Hepatocyte (in vitro differentiated cells): ENCODE results near the gene MAPK14. TPM values are rescaled to one million over a fixed set of nuclear protein-coding genes. Genes with fewer than 3 reads are reported as not detected.

Experiments
- DNase-seq: peaks from one replicate; pipeline ENCODE4 v3.0.0-alpha.2; 2016; ENCODE audit warnings: low spot score
- H2AFZ ChIP-seq: fragments of 200-600 bp; sonication (generic); 2 replicates; pipeline ENCODE4 v1.6.0; 2016; ENCODE audit warnings: antibody characterized with exemption, mild to moderate bottlenecking
- H3K27ac ChIP-seq: fragments of 200-600 bp; sonication (generic); 2 replicates; pipeline ENCODE4 v1.5.1; 2016; ENCODE audit warnings: mild to moderate bottlenecking
- H3K27me3 ChIP-seq: fragments of 200-600 bp; sonication (generic); 2 replicates; pipeline ENCODE4 v1.6.1; 2016
- H3K36me3 ChIP-seq: fragments of 200-600 bp; sonication (generic); replicated peaks from 2 replicates; pipeline ENCODE4 v1.5.1; 2016; ENCODE audit warnings: low read depth; ENCODE audit not compliant: insufficient read depth
- H3K4me1 ChIP-seq: fragments of 200-600 bp; sonication (generic); 2 replicates; pipeline ENCODE4 v1.5.1; 2016; ENCODE audit warnings: mild to moderate bottlenecking, moderate library complexity; ENCODE audit not compliant: insufficient read depth
- H3K4me2 ChIP-seq: fragments of 200-600 bp; sonication (generic); 2 replicates; pipeline ENCODE4 v1.6.0; 2016
- H3K4me3 ChIP-seq: fragments of 200-600 bp; sonication (generic); 2 replicates; pipeline ENCODE4 v1.5.1; 2016; ENCODE audit warnings: mild to moderate bottlenecking
- H3K79me2 ChIP-seq: fragments of 200-600 bp; sonication (generic); 2 replicates; pipeline ENCODE4 v1.6.0; 2017; ENCODE audit warnings: mild to moderate bottlenecking
- H3K9me2 ChIP-seq: fragments of 200-600 bp; sonication (generic); replicated peaks from 2 replicates; pipeline ENCODE4 v1.6.0; 2017; ENCODE audit warnings: mild to moderate bottlenecking; ENCODE audit not compliant: insufficient read depth
- H3K9me3 ChIP-seq: fragments of 200-600 bp; sonication (generic); 2 replicates; pipeline ENCODE4 v1.5.1; 2016; ENCODE audit warnings: low read depth, mild to moderate bottlenecking
- H4K20me1 ChIP-seq: fragments of 200-600 bp; sonication (generic); 2 replicates; pipeline ENCODE4 v1.6.0; 2016; ENCODE audit warnings: mild to moderate bottlenecking; ENCODE audit not compliant: insufficient read depth, poor library complexity, severe bottlenecking
- EZH2 ChIP-seq: fragments of 200-600 bp; sonication (generic); IDR thresholded peaks from 2 replicates; pipeline ENCODE4 v1.6.1; 2016; ENCODE audit warnings: antibody characterized with exemption, mild to moderate bottlenecking, borderline replicate concordance
- EZH2phosphoT487 ChIP-seq: fragments of 200-600 bp; sonication (generic); IDR thresholded peaks from one replicate; pipeline ENCODE4 v1.6.1; 2018; ENCODE audit warnings: antibody characterized with exemption, mild to moderate bottlenecking, low read depth, moderate library complexity; ENCODE audit not compliant: unreplicated experiment, severe bottlenecking
- WGBS: methylation state at CpG from one replicate; pipeline ENCODE4 v1.1.6; 2016; ENCODE audit warnings: low lambda C conversion rate; ENCODE audit errors: missing lambda C conversion rate; 5-methylcytosine and 5-hydroxymethylcytosine counted together
- polyA plus RNA-seq: library from polyadenylated mRNA; unstranded; fragments of >200 nt; fragmentation: Nextera tagmentation; extraction: Ambion mirVana; gene quantifications from 2 replicates; pipeline ENCODE4 v1.2.1, GENCODE V29; 2016
- total RNA-seq: library from RNA; depleted of rRNA; stranded (reverse); fragments of >200 nt; gene quantifications from 2 replicates; pipeline ENCODE4 v1.2.3, GENCODE V29; 2014
- TF ChIP-seq, protein P1 (sequence below): fragments of 200-600 bp; sonication (generic); IDR thresholded peaks from 2 replicates; pipeline ENCODE4 v1.5.1; 2016; ENCODE audit warnings: antibody characterized with exemption, mild to moderate bottlenecking; ENCODE audit not compliant: poor library complexity

Gene MAPK14
- total and polyA plus RNA-seq, 2 experiments from 2014 or later = 46.8 to 86.5 TPM

DNA sequence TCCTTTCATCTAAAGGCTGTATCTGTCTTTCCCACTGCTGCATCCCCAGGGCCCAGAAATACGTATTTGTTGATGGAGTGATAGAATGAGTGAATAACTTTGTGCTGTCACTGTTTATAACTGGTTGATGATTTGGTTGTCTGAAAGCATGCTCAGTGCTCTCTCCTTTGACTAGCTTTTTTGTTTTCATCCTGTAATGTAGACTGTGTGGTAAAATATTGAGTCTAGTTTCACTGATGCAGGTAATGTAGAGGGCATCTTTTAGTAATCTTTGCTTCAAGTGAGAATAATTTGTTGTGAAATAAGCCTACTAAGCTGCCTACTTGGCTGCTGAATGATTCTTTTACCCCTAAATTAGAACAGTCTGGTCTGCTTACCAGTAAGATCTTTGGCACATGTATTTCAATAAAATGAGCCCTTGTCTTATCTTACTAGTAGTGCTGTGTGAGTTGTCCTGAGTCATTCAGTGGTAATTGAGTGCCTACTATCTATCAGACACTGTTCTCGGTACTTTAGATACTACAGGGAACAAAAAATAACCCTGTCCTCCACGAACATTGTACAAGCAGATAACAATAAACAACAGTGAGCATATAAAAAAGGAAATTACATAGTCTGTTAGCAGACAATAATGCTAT lies 39.9 kb downstream of the MAPK14 start:
- H3K4me3 ChIP-seq = no peak overlapping the region
- peak overlapping the region; percentile 91 for H3K27ac ChIP-seq
- H3K9me3 ChIP-seq = no peaks in the 10 kb centered on the region
- H2AFZ ChIP-seq = no peak overlapping the region
- H3K27me3 ChIP-seq = no peaks in the 10 kb centered on the region
- H3K9me2 ChIP-seq = no peaks in the 10 kb centered on the region
- H4K20me1 ChIP-seq = peaks cover 22% of the 10 kb centered on the region
- peaks cover 94% of the 10 kb centered on the region for H3K79me2 ChIP-seq
- H3K4me1 ChIP-seq = peaks cover 57% of the 10 kb centered on the region
- WGBS = 36% methylated on average over 3 of the region's 3 CpGs
- H3K4me2 ChIP-seq = peak overlapping the region; percentile 14
- H3K36me3 ChIP-seq = no peaks in the 10 kb centered on the region
- TF ChIP-seq EZH2 = no peak
- DNase-seq = no peak

GRCh38 chr6:36068012-36068392 lies 40.4 kb downstream of the MAPK14 start:
- DNase-seq = no peak
- TF ChIP-seq EZH2 (no peak), EZH2phosphoT487 (no peak)
- TF ChIP-seq, protein P1, sequence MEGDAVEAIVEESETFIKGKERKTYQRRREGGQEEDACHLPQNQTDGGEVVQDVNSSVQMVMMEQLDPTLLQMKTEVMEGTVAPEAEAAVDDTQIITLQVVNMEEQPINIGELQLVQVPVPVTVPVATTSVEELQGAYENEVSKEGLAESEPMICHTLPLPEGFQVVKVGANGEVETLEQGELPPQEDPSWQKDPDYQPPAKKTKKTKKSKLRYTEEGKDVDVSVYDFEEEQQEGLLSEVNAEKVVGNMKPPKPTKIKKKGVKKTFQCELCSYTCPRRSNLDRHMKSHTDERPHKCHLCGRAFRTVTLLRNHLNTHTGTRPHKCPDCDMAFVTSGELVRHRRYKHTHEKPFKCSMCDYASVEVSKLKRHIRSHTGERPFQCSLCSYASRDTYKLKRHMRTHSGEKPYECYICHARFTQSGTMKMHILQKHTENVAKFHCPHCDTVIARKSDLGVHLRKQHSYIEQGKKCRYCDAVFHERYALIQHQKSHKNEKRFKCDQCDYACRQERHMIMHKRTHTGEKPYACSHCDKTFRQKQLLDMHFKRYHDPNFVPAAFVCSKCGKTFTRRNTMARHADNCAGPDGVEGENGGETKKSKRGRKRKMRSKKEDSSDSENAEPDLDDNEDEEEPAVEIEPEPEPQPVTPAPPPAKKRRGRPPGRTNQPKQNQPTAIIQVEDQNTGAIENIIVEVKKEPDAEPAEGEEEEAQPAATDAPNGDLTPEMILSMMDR = no peak
- H2AFZ ChIP-seq = no peak overlapping the region
- H3K79me2 ChIP-seq = peaks cover 94% of the 10 kb centered on the region
- no peaks in the 10 kb centered on the region for H3K36me3 ChIP-seq
- H3K9me2 ChIP-seq = no peaks in the 10 kb centered on the region
- peak overlapping the region; percentile 14 for H3K4me2 ChIP-seq
- H4K20me1 ChIP-seq = peaks cover 22% of the 10 kb centered on the region
- H3K27me3 ChIP-seq = no peaks in the 10 kb centered on the region
- peaks cover 56% of the 10 kb centered on the region for H3K4me1 ChIP-seq
- H3K4me3 ChIP-seq = no peak overlapping the region
- no peaks in the 10 kb centered on the region for H3K9me3 ChIP-seq
- peak overlapping the region; percentile 44 for H3K27ac ChIP-seq

DNA sequence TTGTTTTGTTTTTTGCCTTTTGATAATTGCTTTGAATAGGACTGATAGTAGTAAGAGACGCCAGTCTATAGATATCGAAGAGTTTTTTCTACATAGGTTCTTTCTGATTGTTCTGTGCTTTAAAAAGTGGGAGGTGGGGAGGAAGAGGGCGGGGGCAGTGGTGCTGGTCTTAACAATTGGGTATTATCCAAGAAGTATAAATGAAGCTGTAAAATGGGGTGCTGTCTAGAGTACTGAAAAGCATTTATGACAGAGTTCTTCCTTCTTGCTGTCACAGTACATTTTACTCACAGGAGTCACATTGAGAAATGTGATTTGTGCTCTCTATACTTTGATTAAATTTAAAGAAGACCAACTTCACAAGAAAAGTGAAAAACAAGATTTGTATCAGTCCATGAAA lies 41.0 kb downstream of the MAPK14 start:
- H3K4me2 ChIP-seq = peak overlapping the region; percentile 8
- no peaks in the 10 kb centered on the region for H3K9me2 ChIP-seq
- H3K4me1 ChIP-seq = peaks cover 52% of the 10 kb centered on the region
- H2AFZ ChIP-seq = no peak overlapping the region
- no peaks in the 10 kb centered on the region for H3K27me3 ChIP-seq
- no peaks in the 10 kb centered on the region for H3K9me3 ChIP-seq
- TF ChIP-seq EZH2phosphoT487 (no peak), EZH2 (no peak)
- TF ChIP-seq, protein P1 = no peak
- peaks cover 93% of the 10 kb centered on the region for H3K79me2 ChIP-seq
- H4K20me1 ChIP-seq = peaks cover 22% of the 10 kb centered on the region
- H3K4me3 ChIP-seq = no peak overlapping the region
- no peak for DNase-seq
- WGBS = 95% methylated on average over 3 of the region's 3 CpGs
- no peaks in the 10 kb centered on the region for H3K36me3 ChIP-seq
- H3K27ac ChIP-seq = no peak overlapping the region

DNA sequence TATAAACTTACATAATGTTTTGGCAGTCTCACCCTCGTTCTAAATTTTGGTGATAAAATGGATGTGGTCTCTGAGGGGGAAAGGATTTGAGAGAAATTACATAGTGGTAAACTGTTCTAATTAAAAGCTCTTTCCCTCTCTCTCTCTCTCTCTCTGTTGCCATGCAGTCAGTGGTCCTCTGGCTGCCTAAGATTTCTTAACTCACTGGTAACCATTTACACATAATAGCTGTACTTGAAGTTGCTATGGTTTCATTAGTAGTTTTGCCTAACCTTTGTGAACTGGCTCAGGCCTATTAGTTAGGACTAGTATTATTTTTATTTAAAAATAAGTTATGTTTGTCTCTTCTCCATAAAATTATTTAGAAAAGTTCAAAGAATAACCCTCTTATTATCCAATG lies 42.0 kb downstream of the MAPK14 start:
- peaks cover 42% of the 10 kb centered on the region for H3K4me1 ChIP-seq
- WGBS = 58% methylated on average over 1 of the region's 1 CpG
- no peak overlapping the region for H3K4me3 ChIP-seq
- H3K4me2 ChIP-seq = no peak overlapping the region
- peaks cover 22% of the 10 kb centered on the region for H4K20me1 ChIP-seq
- no peak for DNase-seq
- H3K27me3 ChIP-seq = no peaks in the 10 kb centered on the region
- no peaks in the 10 kb centered on the region for H3K9me2 ChIP-seq
- no peaks in the 10 kb centered on the region for H3K36me3 ChIP-seq
- TF ChIP-seq EZH2phosphoT487 (no peak), EZH2 (no peak)
- TF ChIP-seq, protein P1 = no peak
- H3K79me2 ChIP-seq = peaks cover 91% of the 10 kb centered on the region
- H3K27ac ChIP-seq = no peak overlapping the region
- no peak overlapping the region for H2AFZ ChIP-seq
- no peaks in the 10 kb centered on the region for H3K9me3 ChIP-seq
